Psoas muscle (tissue), 8 donors: ENCODE data around the gene HAPLN2. TPM values are rescaled to one million over a fixed set of nuclear protein-coding genes. Genes with fewer than 3 reads are reported as not detected.

Experiments
- ATAC-seq, 4 donors: fragments of 200-7000 bp; cut with Tn5 transposase; one replicate each; pipeline ENCODE4 v1.9.1; 2020; ENCODE audit warnings: moderate library complexity in 3 of 4, mild to moderate bottlenecking in 2 of 4
- DNase-seq, 2 donors: peaks; one replicate each; pipeline ENCODE4 v3.0.0-alpha.2; 2020
- H3K27ac ChIP-seq: fragments of 200-600 bp; one replicate; pipeline ENCODE4 v1.8.0; 2022
- H3K27me3 ChIP-seq, 3 donors: fragments of 200-600 bp in 1 of 3; one replicate each; pipeline versions ENCODE4 v1.6.1 to v1.8.0; 2013 to 2022; ENCODE audit warnings: low read length in 2 of 3, mild to moderate bottlenecking in 2 of 3, moderate library complexity in 1 of 3; ENCODE audit not compliant: insufficient read depth in 3 of 3
- H3K36me3 ChIP-seq, 2 donors: fragments of 200-600 bp in 1 of 2; one replicate each; pipeline versions ENCODE4 v1.6.1 to v1.8.0; 2013 to 2022; ENCODE audit warnings: low read depth in 1 of 2, mild to moderate bottlenecking in 1 of 2, moderate library complexity in 1 of 2; ENCODE audit not compliant: insufficient read depth in 1 of 2
- H3K4me1 ChIP-seq: fragments of 200-600 bp; one replicate; pipeline ENCODE4 v1.8.0; 2022
- H3K4me3 ChIP-seq: fragments of 200-600 bp; one replicate; pipeline ENCODE4 v1.8.0; 2022; ENCODE audit warnings: mild to moderate bottlenecking
- H3K9me3 ChIP-seq: fragments of 200-600 bp; one replicate; pipeline ENCODE4 v1.8.0; 2022
- WGBS, 3 donors: extraction: QIAGEN DNeasy Blood & Tissue Kit; methylation state at CpG; one replicate each; pipeline versions ENCODE4 v1.1.6 to v1.1.7; 2013; 5-methylcytosine and 5-hydroxymethylcytosine counted together
- intact Hi-C, 2 donors: fragments of 100-400 bp; cut with DNase I; formaldehyde crosslinking; loops; one replicate each; pipeline versions ENCODE4 v1.11.0 to v1.14.2; 2022
- polyA plus RNA-seq, 3 donors: library from polyadenylated mRNA; stranded (reverse); fragments of 200-250 nt; gene quantifications; one replicate each; pipeline ENCODE4 v1.2.3, GENCODE V29; 2013
- total RNA-seq, 4 donors: library from RNA; stranded (reverse); fragmentation: NEBNext Ultra II Directional in 2 of 4; extraction: Animal tissue kit (Norgen Biotek cat#: 25700) in 2 of 4; gene quantifications; one replicate each; pipeline versions ENCODE4 v1.2.1 to v1.2.4, GENCODE V29; 2021 to 2023
- TF ChIP-seq, protein P1 (sequence below): fragments of 200-600 bp; IDR thresholded peaks from one replicate; pipeline ENCODE4 v1.8.0; 2022; ENCODE audit warnings: antibody characterized with exemption
- donor health status: healthy with polysubstance abuse.
- donor health status: DM: no; HTN: no; CAD: no; lungs with moderate emphysema.
- donor health status: Bipolar disorder and iron deficiency.
- donor health status: healthy.
- donor health status: DM: yes; HTN: yes; CAD: no.
- donor health status: DM: no; HTN: no; CAD: no.
- donor health status: DM: no; HTN: no; CAD: no.
- donor health status: DM: yes; HTN: yes; CAD: no.

HAPLN2 gene
- total and polyA plus RNA-seq, 7 donors, result 0.28 to 2.2 (median 0.61) TPM

DNA sequence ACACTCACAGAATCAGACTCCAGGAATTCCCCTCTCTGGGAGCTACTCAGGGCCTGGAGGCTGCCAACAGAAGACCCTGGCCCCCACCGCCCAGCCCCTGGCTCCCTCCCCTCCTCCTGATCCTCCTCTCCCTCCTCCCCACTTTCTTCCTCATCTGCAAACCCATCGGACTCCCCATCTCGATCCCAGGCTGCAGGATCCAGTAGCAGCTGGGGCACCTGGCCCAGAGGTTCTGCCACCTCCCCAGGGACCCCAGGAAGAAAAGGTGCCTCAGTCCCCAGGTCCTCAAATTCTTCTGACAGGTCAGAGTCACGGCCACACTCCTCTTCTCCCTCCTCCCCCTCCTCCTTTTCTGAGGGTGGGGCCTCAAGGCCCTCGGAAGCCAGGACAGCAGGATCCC lies 50.6 kb downstream of the HAPLN2 start:
- TF ChIP-seq, protein P1, sequence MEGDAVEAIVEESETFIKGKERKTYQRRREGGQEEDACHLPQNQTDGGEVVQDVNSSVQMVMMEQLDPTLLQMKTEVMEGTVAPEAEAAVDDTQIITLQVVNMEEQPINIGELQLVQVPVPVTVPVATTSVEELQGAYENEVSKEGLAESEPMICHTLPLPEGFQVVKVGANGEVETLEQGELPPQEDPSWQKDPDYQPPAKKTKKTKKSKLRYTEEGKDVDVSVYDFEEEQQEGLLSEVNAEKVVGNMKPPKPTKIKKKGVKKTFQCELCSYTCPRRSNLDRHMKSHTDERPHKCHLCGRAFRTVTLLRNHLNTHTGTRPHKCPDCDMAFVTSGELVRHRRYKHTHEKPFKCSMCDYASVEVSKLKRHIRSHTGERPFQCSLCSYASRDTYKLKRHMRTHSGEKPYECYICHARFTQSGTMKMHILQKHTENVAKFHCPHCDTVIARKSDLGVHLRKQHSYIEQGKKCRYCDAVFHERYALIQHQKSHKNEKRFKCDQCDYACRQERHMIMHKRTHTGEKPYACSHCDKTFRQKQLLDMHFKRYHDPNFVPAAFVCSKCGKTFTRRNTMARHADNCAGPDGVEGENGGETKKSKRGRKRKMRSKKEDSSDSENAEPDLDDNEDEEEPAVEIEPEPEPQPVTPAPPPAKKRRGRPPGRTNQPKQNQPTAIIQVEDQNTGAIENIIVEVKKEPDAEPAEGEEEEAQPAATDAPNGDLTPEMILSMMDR, result no peak
- DNase-seq, result no peak
- Histone ChIP-seq H3K9me3 (no peaks in the 10 kb centered on the region), H3K4me1 (peaks cover 88% of the 10 kb centered on the region), H3K27me3 (no peaks in the 10 kb centered on the region), H3K4me3 (no peak overlapping the region), H3K27ac (peak overlapping the region; percentile 99), H3K36me3 (peaks cover 0 to 34% of the 10 kb centered on the region in 2 donors)
- no peak for ATAC-seq
- 61 to 71% (median 65%) methylated on average over 5 of the region's 5 CpGs for WGBS, 3 donors
- intact Hi-C loops, result no loop called here

DNA sequence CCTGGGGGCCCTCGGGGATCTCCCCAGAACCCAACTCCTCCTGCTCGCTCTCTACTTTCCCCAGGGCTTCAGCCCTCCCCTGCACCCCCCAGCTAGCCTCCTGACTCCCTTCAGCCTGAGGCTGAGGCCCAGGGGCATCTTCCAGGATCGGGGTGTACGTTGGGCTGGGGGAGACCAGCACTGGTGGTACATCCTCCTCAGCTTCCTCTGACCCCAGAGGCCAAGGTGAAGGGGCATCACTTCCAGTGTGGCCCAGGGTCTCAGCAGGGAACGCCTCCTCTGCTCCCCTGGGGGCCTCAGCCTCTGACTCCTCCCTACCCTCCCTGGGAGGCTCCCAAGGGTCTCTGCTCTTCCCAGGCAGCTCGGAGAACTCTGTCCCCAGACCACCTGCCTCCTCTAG lies 51.1 kb downstream of the HAPLN2 start:
- no peak for ATAC-seq
- peaks cover 0 to 34% of the 10 kb centered on the region in 2 donors for H3K36me3 ChIP-seq
- intact Hi-C loops, result no loop called here
- H3K9me3 ChIP-seq, result no peaks in the 10 kb centered on the region
- 67 to 90% (median 79%) methylated on average over 5 to 6 of the region's 6 CpGs for WGBS, 3 donors
- no peaks in the 10 kb centered on the region for H3K27me3 ChIP-seq
- H3K4me3 ChIP-seq, result no peak overlapping the region
- TF ChIP-seq, protein P1, result no peak
- H3K27ac ChIP-seq, result peak overlapping the region; percentile 99
- no peak for DNase-seq
- H3K4me1 ChIP-seq, result peaks cover 88% of the 10 kb centered on the region

DNA sequence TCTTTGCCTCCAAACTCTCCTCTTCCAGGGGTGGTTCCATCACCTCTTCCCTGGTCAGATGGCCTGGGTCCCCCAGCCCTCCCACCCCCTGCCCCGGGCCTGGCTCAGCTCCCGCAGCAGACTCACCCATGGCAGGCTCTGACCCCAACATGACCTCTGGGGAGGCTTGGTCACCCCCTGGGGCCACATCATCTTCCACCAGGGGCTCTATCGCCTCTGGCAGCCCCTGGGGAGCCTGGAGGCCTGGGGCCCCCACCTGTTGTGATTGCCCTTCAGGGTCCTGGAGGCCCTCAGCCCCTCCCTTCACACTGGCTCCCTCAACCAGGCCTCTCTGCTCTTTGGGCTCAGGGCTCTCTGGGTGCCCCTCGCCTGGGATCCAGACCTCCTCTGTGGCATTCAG lies 51.6 kb downstream of the HAPLN2 start:
- Histone ChIP-seq H3K27ac (peak overlapping the region; percentile 99), H3K4me1 (peaks cover 88% of the 10 kb centered on the region), H3K27me3 (no peaks in the 10 kb centered on the region), H3K36me3 (peaks cover 0 to 34% of the 10 kb centered on the region in 2 donors), H3K9me3 (no peaks in the 10 kb centered on the region), H3K4me3 (no peak overlapping the region)
- ATAC-seq (no peak), DNase-seq (peak in 1 of 2 donors; percentile 42)
- TF ChIP-seq, protein P1, result no peak
- intact Hi-C loops, result no loop called here
- whole genome bisulfite sequencing, 3 donors, result 68 to 82% (median 72%) methylated on average over 4 of the region's 4 CpGs

DNA sequence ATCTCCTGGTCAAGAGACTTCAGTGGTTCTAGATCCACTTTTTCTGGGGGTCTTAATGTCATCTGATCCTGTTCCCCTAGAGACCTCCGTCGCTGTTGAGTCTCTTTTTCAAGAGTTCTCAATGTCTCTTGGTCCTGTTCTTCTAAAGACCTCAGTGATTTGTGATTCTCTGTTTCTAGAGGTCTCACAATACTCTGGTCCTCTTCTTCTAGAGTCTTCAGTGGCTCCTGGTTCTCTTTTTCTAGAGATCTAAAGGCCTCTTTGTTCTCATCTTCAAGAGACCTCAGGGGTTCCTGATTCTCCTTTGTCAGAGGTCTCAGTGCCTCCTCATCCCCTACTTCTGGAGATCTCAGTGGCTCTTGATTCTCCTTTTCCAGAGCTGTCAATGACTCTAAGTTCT lies 52.6 kb downstream of the HAPLN2 start:
- Histone ChIP-seq H3K27me3 (no peaks in the 10 kb centered on the region), H3K27ac (peak overlapping the region; percentile 23), H3K4me1 (peaks cover 84% of the 10 kb centered on the region), H3K4me3 (no peak overlapping the region), H3K9me3 (no peaks in the 10 kb centered on the region), H3K36me3 (peaks cover 0 to 34% of the 10 kb centered on the region in 2 donors)
- TF ChIP-seq, protein P1, result no peak
- intact Hi-C loops, result no loop called here
- ATAC-seq (no peak), DNase-seq (no peak)
- WGBS, 3 donors, result 91 to 98% (median 93%) methylated on average over 2 of the region's 2 CpGs
